HG02885 (cell line): ENCODE results near the gene CD55.

ENCODE experiments used
- ATAC-seq: cut with Tn5 transposase; IDR thresholded peaks from one replicate; pipeline ENCODE4 v1.9.1; 2021; ENCODE audit warnings: mild to moderate bottlenecking; ENCODE audit not compliant: unreplicated experiment, poor library complexity

CD55 gene

DNA sequence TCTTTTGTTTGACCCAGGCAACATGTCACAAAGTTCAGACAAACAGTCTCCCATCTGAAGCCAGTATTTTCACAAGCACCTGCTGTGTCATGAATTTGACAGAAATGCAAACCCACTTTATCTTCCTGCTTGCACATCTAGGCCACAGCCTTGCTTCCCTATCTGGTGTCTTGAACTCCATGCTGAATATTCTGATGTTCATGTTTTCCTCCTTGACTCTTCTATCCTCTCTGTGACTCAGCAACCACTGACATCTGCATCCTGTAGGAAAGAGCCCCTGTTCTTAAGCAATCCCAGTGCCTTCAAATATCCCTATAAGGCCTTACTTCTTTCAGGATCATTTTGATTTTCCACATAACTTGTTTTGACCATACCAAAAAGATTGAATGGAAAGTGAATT lies 6.5 kb downstream of the CD55 start:
- ATAC-seq: no peak

DNA sequence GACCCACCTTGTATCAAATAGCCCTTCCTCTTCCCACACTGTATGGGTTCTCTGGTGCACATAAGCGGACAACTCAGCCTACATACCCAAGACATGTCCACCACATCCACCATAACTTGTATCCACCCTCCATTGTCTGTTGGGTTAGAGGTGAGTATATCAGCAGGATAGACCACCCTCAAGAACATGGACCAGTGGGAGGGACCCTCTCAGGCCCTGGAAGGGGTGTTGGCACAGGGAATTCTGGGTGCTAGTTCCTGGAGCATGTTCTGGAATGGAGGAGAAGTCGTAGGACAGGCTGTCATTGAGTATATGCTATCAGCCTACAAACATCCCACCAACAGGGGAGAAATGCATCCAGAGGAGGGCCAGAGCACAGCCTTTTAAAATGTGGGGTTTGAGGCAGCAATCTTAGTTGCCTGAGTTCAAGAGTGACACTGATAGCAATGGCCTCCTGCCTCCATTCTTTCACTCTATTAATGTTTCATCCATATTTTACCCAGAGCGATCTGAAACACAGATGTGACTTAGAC lies 7.5 kb downstream of the CD55 start:
- no peak for ATAC-seq

DNA sequence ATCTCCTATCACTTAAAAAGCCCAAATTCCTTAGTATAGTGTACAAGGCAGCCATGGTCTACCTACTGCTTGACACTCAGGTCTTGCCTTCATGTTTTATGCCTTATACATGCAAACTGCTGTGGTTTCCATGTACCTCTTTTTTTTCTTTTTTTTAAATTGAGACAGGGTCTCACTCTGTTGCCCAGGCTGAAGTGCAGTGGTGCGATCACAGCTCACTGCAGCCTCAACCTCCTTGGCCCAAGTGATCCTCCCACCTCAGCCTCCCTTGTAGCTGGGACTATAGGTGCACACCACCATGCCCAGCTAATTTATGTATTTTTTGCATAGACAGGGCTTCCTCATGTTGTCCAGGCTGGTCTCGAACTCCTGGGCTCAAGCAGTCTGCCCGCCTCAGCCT lies 8.0 kb downstream of the CD55 start:
- no peak for ATAC-seq

DNA sequence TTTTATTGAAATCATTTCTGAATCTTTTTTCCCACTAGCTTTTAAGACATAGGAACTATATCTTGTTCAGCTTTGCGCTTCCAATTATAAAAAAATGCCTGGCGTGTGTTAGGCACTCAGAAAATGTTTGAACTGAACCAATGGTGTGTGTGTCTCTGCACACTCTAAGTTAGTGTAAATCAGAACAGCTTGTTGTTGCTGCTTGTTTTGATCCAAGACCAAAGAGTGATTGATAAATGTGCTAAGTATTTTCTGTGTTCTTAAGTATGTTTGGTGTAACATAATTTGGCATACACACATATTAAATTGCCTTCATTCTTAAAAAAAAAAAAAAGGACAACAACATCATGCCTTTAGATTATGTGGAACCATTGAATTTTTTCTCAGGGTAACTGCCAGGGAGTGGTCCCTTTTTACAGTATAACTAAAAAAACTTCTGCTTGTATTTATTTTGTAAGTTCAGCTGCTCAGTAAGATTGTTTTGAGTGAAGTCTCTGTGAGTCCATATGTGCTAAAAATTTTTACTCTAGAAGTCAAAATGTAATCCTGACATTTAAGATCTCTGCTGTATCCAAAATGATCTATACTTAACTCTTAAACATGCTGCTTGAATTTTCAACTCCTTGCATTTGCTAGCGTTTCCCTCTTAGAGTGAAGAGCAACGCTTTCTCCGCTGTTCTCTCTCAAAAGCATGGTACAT lies 8.7 kb downstream of the CD55 start:
- ATAC-seq: no peak

DNA sequence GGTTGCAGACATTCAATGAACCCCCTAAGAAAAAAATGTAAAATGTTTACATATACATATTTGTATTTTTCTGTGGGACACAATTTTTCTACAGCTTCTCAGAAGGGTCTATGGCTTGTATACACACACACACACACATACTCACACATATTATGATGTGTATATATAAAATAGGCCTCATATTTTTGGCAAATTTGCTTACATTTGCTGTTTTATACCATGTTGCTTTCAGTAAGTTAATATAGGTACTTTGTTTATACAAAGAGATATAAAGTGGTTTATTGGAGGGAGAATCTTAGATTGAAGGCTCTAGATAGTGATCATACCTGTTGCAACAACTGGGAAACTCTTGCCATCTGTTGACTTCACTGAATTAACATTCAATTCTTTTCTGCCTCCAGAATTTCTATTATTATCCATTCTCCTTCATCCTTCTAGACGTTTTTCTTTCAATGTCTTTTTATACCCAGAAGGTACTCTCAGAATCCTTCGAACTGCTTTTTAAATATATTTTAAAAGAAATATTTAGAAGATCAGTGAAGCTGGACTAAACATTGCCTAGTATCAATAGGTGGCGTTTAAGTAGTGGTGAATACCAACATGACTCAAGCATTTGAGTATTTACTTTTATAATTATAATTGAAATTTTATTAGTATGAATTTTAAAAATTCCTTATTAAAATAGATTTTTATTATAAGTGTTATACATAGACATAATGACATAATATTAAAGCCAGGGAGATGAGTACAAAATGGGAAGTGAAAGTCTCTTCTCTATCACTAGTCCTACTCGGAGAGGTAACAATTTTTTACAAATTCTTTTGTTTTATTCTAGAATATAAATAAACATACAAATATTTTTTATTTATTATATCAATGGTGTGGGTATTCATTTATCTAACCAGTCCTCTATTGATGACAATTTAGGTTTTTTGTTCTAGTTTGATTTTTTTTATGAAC lies 10.2 kb downstream of the CD55 start:
- no peak for ATAC-seq

DNA sequence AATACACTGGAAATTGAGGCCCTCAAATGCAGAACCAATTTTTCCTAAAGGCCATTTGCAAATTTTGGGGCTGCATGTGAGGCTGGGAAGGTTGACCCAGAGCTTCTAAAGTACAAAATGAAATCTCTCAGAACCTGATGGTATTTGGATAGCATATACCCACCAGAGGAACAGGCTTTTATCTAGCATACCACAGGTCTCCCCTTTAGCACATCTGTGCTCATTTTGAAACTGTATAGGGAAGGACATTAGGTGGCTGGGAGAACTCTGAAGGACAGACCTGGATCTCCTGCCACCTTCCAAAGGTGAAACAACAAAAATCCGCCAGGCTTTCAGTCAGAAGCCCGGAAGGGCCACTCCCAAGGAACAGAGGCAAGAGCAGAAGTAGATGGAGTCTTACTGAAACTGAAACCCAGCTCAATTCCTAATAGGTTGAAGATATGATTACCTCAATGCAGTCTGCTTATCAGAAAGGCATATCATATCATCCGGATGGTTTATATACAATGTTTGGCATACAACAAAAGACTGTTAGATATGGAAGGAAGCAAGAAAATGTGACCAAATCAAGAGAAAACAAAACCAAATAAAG lies 11.6 kb downstream of the CD55 start:
- ATAC-seq: no peak

DNA sequence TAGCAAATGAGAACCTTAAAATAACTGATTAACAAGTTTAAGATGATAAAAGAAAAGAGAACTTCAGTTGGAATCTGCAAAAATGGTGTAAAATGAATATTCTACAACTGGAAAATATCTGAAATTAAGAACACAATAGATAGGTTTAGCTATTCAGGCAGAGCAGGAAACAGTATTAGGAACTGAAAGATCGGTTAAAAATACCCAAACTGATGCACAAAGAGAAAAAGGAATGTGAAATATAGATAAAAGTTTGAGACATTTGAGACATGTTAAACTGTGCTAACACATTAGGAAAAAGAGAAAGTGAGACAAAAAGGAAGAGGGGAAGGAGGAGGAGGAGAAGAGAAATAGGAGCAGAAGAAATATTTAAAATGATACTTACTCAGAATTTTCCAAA lies 12.1 kb downstream of the CD55 start:
- no peak for ATAC-seq

DNA sequence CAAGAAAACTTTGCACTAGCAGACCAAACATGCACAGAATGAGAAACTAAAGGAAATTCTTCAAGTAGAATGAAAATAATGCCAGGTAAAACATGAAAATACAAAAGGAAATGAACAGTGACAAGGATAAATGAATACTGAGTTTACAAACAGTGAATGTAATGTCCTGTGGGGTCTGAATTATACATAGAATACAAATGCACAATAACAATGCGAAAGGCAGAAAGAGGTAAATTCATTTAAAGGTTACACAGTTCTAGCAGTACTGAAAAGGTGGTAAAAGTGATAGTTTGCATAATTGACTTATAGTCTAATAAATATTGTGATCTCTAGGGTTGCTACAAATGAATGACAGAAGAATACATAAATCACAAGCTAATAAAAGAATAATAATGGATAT lies 12.9 kb downstream of the CD55 start:
- ATAC-seq: no peak

DNA sequence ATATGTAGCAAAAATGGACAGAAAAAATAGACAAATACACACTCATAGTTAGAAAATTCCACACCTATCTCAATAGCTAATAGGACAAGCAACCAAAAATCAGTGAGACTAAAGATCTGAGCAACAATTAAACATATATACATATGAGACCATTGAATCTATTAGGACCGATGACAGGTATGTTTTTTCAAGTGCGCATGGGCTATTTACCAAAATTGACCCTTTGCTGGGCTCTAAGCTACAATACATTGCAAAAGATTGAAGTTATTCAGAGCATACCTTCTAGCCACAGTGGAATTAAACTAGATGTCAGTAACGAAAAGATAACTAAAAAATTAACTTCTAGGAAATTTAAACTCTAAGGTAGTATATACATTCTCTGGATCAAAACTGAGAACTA lies 13.7 kb downstream of the CD55 start:
- no peak for ATAC-seq

DNA sequence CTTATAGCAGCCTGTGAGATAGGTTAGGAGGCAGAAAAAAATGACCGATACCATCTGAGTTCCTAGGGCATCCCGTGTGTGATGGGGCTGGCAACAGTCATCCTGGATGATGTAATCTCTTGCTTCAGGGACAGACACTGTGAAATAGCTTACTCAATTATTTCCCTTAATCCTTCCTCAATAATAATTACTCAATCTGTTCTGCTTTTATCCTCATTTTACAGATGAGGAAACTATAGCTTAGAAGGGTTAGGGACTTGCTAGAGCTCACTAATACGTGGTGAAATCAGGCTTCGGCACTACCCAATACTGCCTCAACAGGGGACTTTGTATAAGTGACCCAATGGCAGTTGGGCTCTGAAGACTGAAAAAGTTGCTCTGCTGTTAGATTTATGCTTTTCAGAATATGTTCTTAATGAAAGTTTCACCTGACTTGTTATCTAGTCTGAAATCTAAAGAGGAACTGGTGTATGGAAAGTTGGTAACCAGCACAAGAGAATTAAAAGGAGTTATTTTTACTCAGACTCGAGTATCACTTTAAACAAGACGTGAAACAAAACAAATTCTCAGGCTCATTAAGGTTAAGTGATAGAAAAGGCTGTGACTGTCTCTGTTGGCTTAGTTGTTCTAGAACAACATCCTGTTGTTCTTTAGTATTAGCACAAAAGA lies 14.4 kb downstream of the CD55 start:
- ATAC-seq: peak; percentile 68

DNA sequence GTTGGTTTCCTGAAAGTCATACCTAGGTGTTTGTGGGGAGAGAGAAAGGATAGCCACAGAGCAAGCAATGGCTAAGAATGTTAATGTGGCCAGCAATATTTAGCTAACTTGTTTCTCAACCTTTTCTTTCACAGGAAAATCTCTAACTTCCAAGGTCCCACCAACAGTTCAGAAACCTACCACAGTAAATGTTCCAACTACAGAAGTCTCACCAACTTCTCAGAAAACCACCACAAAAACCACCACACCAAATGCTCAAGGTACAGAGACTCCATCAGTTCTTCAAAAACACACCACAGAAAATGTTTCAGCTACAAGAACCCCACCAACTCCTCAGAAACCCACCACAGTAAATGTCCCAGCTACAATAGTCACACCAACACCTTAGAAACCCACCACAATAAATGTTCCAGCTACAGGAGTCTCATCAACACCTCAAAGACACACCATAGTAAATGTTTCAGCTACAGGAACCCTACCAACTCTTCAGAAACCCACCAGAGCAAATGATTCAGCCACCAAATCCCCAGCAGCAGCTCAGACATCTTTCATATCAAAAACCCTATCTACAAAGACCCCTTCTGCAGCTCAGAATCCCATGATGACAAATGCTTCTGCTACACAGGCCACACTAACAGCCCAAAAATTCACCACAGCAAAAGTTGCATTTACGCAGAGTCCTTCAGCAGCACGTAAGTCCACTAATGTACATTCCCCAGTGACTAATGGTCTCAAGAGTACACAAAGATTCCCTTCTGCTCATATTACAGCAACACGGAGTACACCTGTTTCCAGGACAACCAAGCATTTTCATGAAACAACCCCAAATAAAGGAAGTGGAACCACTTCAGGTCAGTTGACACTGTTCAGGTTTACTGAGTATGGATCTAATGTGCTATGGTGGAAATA lies 15.3 kb downstream of the CD55 start:
- ATAC-seq: peak; percentile 74

DNA sequence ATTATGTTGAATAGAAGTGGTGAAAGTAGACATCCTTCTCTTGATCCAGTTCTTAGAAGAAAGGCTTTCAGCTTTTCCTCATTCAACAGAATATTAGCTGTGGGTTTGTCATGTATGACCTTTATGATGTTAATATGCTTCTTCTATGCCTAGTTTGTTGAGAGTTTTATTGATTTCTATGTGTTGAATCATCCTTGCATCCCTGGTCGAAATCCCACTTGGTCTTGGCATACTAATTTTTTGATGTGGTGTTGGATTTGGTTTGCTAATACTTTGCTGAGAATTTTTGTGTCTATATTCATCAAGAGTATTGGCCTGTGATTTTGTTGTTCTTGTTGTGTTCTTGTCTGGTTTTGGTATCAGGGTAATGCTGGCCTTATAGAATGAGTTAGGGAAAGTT lies 20.9 kb downstream of the CD55 start:
- ATAC-seq: no peak

DNA sequence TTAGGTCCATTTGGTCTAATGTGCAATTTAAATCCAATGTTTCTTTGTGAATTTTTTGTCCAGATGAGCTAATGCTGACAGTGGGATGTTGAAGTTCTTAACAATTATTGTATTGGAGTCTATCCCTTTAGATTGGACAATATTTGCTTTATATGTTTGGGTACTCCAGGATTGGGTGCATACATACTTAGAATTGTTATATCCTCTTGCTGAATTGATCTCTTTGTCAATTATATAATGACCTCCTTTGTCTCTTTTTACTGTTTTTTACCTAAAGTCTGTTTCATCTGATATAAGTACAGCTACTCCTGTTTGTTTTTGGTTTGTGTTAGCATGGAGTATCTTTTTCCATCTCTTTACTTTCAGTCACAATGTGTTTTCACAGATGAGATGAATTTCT lies 22.2 kb downstream of the CD55 start:
- ATAC-seq: no peak

DNA sequence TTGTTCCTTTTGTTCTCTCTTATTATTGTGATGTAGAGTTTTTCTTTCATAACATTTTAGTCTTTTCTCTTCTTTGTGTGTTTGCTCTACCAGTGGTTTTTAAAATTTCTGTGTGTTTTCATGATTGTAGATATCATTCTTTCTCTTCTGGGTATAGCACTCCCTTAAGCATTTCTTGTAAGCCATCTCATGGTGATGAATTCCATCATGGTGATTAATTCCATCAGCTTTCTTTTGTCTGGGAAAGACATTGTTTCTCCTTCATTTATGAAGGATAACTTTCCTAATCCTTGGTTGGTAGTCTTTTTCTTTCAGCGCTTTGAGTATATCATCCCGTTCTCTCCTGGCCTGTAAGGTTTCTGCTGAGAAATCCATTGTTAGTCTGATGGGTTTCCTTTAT lies 22.7 kb downstream of the CD55 start:
- no peak for ATAC-seq

DNA sequence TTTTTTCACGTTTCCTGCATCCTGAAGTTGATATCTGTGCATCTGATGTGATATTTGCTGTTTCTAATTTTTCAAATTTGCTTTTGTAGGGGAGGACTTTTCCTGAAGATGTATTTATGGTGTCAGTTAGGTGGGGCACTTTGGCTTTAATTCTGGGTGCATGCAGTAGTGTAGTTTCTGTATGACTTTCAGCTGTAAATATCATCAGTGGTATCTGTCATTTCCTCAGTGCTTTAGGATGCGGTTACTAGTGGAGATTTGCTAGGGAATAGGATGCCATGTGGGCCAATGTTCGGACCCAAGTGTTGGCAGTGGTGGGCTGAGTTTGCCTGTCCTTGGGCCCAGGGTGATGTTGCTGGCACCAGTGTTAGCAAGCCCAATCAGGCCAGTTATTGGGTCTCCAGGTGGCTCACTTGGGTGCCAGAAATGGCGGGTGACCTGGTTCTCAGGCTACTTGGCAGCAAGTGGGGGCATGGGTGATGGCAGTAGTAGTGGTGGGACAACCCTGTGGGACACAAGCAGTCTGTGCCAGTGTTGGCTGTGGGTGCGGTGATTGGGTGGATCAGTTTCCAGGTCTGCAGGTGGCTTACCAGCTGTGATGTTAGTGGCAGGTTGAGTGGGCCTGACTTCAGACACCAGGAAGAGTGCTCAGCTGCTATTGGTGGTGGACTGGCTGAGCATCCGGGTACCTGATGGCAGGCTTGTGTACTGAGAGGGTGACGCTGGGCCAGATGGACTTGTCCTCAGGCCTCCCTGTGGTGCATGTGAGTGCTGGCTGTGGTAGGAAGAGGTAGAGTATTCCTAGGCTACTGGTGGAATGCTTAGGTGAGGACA lies 24.4 kb downstream of the CD55 start:
- no peak for ATAC-seq

DNA sequence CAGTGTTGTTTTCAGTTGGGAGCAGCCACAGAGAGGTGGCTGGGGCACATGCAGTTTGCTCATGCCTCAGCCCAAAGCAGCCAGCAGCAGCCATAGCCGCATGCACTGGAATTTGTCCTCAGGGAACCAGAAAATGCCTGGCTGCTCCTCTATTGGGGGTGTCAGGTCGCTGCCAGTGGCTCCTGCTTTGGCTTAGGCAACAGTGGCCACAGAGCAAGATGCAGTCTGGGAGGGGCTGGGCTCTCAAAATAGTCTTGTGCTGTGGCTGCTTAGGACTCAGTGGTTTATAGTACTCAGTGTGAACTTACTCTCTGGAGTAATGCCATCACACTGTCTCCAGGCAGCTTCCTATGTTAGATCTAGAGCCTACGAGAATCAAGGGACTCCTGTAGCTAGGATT lies 25.0 kb downstream of the CD55 start:
- ATAC-seq: no peak

DNA sequence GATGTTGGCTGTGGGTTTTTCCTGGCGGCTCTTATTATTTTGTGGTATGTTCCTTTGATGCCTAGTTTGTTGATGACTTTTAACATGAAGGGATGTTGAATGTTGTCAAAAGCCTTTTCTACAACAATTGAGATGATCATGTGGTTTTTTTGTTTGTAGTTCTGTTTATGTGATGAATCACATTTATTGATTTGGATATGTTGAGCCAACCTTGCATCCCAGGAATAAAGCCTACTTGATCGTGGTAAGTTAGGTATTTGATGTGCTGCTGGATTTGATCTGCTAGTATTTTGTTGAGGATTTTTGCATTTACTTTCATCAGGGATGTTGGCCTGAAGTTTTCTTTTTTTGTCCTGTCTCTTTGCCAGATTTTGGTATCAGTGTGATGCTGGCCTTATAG lies 28.5 kb downstream of the CD55 start:
- ATAC-seq: no peak

DNA sequence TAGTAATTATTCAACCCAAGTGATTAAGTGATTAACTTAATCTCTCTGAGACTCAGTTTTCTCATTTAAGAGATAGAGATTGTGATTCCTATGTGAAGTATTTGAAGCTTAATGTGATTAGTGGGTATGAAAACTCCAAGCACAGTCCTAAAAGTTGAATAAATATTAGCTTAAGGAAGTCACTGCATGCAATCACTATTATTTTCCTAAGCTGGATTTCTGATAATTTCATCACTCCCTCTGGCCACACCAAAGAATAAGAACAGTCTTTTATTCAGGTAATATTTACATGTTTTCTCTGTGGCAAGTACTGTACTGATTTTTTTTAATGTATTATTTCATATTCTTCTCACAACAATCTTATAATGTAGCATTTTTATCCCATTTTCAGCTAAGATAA lies 31.1 kb downstream of the CD55 start:
- ATAC-seq: no peak

DNA sequence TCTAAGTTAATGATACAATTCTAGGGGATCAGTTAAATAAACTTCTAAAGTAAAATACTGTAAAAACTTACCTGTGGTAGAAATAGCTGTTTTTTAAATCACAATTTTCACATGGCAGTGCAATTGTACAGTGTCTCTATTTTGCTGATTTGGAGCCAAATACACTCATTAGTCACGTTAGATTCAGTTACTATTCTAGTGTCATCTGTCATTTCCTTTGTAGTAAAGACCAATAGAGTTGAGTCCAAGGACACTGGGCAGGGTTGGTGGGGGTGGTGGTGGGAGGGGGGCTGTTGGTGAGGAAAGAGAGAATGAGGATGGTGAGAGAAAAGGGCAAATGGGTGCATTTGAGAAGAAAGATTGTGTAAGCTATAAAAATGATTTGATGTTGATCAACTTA lies 33.6 kb downstream of the CD55 start:
- ATAC-seq: peak; percentile 44
